Lower leg skin (tissue), 3 donors: ENCODE data around the gene KHK.

Source experiments
- POLR2A ChIP-seq, 2 donors: fragments of 450-650 bp; IDR thresholded peaks; one replicate each; pipeline ENCODE4 v1.6.1; 2016 to 2017; ENCODE audit warnings: antibody characterized with exemption in 2 of 2, mild to moderate bottlenecking in 1 of 2, moderate library complexity in 1 of 2
- TF ChIP-seq, protein P1 (sequence below), 3 donors: fragments of 450-650 bp; IDR thresholded peaks; one replicate each; pipeline ENCODE4 v1.5.1; 2016; ENCODE audit warnings: antibody characterized with exemption in 3 of 3, mild to moderate bottlenecking in 3 of 3, moderate library complexity in 2 of 3

DNA sequence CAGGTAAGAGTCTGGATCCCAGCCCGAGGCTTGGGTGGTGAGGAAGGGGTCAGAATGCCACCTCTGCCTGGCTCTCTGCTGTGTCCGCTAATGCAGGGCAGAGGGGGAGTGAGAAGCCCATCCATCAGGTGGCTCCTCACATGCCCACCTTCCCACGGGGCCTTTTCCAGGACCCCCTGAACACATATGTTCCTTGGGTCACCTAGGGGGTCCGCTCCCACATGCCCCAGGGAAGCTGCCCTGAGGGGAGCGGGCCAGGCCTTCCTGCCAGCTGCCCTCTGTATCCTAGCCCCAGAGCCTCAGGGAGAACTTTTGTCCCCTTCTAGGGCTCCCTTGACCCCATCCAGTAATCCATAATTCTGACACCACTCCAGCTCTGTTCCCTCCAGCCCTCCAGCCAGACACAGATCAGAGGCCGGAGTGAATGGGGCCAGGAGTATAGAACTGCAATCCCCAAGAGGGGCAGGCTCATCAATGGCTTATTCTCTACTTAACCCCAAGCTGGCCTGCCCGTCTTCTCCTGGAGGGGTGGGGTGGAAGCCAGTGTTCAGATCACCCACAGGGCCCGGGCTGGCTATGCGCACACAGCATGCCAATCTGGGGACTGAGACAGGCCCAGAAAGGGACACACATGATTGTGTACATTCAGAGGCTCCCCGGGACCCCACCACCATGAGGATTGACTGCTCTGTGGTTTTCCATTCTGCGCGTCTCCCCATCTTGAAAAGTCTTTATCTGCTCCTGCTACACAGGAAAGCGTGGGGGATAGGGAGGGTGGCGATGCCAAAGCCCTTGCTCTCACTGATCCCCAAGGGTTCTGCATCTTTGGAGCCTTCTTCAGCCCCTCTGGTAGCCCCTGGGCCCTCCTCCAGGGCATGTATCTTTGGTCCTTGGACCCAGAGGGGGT lies 7.1 kb upstream of the KHK start:
- TF ChIP-seq, protein P1, sequence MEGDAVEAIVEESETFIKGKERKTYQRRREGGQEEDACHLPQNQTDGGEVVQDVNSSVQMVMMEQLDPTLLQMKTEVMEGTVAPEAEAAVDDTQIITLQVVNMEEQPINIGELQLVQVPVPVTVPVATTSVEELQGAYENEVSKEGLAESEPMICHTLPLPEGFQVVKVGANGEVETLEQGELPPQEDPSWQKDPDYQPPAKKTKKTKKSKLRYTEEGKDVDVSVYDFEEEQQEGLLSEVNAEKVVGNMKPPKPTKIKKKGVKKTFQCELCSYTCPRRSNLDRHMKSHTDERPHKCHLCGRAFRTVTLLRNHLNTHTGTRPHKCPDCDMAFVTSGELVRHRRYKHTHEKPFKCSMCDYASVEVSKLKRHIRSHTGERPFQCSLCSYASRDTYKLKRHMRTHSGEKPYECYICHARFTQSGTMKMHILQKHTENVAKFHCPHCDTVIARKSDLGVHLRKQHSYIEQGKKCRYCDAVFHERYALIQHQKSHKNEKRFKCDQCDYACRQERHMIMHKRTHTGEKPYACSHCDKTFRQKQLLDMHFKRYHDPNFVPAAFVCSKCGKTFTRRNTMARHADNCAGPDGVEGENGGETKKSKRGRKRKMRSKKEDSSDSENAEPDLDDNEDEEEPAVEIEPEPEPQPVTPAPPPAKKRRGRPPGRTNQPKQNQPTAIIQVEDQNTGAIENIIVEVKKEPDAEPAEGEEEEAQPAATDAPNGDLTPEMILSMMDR (IDR thresholded peaks at IDR 0.05) = no peak
- no peak for TF ChIP-seq POLR2A (IDR thresholded peaks at IDR 0.05)
